ENCODE measurements around the gene NTRK2.

Gene NTRK2

GRCh38 chr9:85021686-85022085 lies 352.2 kb downstream of the NTRK2 start:
- no peak for DNase-seq (ENCODE audit: low spot score)

GRCh38 chr9:85024374-85024773 lies 354.8 kb downstream of the NTRK2 start:
- no peak for DNase-seq (ENCODE audit: low spot score)

- no peak for DNase-seq (ENCODE audit: low spot score)
These were observed 356.1 kb downstream of the NTRK2 start for GRCh38 chr9:85025638-85026037.

GRCh38 chr9:85027870-85028269 lies 358.3 kb downstream of the NTRK2 start:
- DNase-seq (ENCODE audit: low spot score), result no peak

- DNase-seq (ENCODE audit: low spot score), result no peak
These were observed 360.8 kb downstream of the NTRK2 start for GRCh38 chr9:85030316-85030715.

GRCh38 chr9:85036496-85036895 lies 367.0 kb downstream of the NTRK2 start:
- no peak for DNase-seq (ENCODE audit: low spot score)

- DNase-seq (ENCODE audit: low spot score), result no peak
These were observed 368.5 kb downstream of the NTRK2 start for GRCh38 chr9:85038061-85038460.

GRCh38 chr9:85038824-85039608 lies 369.5 kb downstream of the NTRK2 start:
- DNase-seq (ENCODE audit: low spot score), result no peak

GRCh38 chr9:85040146-85040545 lies 370.6 kb downstream of the NTRK2 start:
- DNase-seq (ENCODE audit: low spot score), result no peak

GRCh38 chr9:85040821-85041465 lies 371.4 kb downstream of the NTRK2 start:
- no peak for DNase-seq (ENCODE audit: low spot score)

GRCh38 chr9:85041466-85042137 lies 372.1 kb downstream of the NTRK2 start:
- no peak for DNase-seq (ENCODE audit: low spot score)

GRCh38 chr9:85042981-85043647 lies 373.6 kb downstream of the NTRK2 start:
- DNase-seq (ENCODE audit: low spot score), result no peak

- no peak for DNase-seq (ENCODE audit: low spot score)
These were observed 375.7 kb downstream of the NTRK2 start for GRCh38 chr9:85045271-85045670.

GRCh38 chr9:85046475-85046874 lies 376.9 kb downstream of the NTRK2 start:
- DNase-seq (ENCODE audit: low spot score), result no peak

- no peak for DNase-seq (ENCODE audit: low spot score)
These were observed 383.8 kb downstream of the NTRK2 start for GRCh38 chr9:85053206-85053786.

- no peak for DNase-seq (ENCODE audit: low spot score)
These were observed 384.5 kb downstream of the NTRK2 start for GRCh38 chr9:85054017-85054416.

- no peak for DNase-seq (ENCODE audit: low spot score)
These were observed 386.1 kb downstream of the NTRK2 start for GRCh38 chr9:85055506-85056202.

- DNase-seq (ENCODE audit: low spot score), result no peak
These were observed 386.7 kb downstream of the NTRK2 start for GRCh38 chr9:85056203-85056572.

- DNase-seq (ENCODE audit: low spot score), result no peak
These were observed 392.4 kb downstream of the NTRK2 start for GRCh38 chr9:85061969-85062368.

GRCh38 chr9:85062385-85063022 lies 393.0 kb downstream of the NTRK2 start:
- no peak for DNase-seq (ENCODE audit: low spot score)

- no peak for DNase-seq (ENCODE audit: low spot score)
These were observed 395.4 kb downstream of the NTRK2 start for GRCh38 chr9:85064811-85065371.
